ENCODE data around the gene CNEP1R1. TPM values are rescaled to one million over a fixed set of nuclear protein-coding genes. Genes with fewer than 3 reads are reported as not detected.

CNEP1R1 gene
- total and polyA plus RNA-seq, 2 experiments from 2014 or later = 13.8 to 30.3 TPM

DNA sequence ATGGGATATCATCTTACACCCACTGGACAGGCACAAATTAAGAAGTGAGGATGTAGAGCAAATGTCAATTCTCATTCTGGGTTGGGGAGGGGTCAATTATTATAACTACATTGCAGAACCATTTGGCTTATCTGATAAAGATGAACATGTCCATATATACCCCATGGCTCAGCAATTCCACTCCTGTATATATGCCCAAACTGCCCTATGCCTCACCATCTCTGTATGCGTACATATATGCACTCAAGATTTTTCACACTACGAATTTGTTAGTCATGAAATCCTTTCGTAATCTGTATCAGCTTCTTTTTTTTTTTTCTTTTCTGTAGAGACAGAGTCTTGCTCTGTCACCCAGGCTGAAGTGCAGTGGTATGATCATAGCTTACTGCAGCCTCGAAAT, 20.8 kb upstream of the CNEP1R1 start (continued):
- no peak for TF ChIP-seq NANOG (IDR thresholded peaks at IDR 0.05; ENCODE audit: borderline replicate concordance)
- no peak for TF ChIP-seq ZNF331 (CRISPR knock-in tag; IDR thresholded peaks at IDR 0.05; ENCODE audit: low read depth)
- no peak for TF ChIP-seq CREB1 (CRISPR knock-in tag; IDR thresholded peaks at IDR 0.05; ENCODE audit: low read depth)

DNA sequence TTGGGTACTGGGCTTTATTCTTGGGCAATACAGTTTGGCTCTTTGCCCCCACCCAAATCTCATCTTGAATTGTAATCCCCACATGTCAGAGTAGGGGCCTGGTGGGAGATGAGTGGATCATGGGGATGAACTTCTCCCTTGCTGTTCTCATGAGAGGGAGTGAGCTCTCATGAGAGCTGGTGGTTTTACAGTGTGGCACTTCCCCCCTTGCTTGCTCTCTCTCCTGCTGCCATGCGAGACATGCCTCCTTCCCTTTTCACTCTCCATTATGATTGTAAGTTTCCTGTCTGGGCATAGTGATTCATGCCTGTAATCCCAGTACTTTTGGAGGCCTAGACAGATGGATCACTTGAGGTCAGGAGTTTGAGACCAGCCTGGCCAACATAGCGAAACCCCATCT, 18.1 kb upstream of the CNEP1R1 start:
- Histone ChIP-seq H3K4me1 (ENCODE audit: insufficient read depth) (no peaks in the 10 kb centered on the region), H3K4me2 (no peak overlapping the region), H3K4me3 (no peak overlapping the region), H3K27me3 (ENCODE audit: insufficient read depth) (no peaks in the 10 kb centered on the region), H3K79me2 (replicated peaks; ENCODE audit: insufficient read depth) (no peaks in the 10 kb centered on the region), H3F3A (replicated peaks; ENCODE audit: low read depth) (no peaks in the 10 kb centered on the region), H3K36me3 (ENCODE audit: insufficient read depth) (no peaks in the 10 kb centered on the region), H3K9me2 (ENCODE audit: insufficient read depth) (no peaks in the 10 kb centered on the region), H2AFZ (no peak overlapping the region), H3K27ac (ENCODE audit: low read depth) (no peak overlapping the region), H4K20me1 (replicated peaks; ENCODE audit: insufficient read depth) (no peaks in the 10 kb centered on the region)
- TF ChIP-seq, protein P1, sequence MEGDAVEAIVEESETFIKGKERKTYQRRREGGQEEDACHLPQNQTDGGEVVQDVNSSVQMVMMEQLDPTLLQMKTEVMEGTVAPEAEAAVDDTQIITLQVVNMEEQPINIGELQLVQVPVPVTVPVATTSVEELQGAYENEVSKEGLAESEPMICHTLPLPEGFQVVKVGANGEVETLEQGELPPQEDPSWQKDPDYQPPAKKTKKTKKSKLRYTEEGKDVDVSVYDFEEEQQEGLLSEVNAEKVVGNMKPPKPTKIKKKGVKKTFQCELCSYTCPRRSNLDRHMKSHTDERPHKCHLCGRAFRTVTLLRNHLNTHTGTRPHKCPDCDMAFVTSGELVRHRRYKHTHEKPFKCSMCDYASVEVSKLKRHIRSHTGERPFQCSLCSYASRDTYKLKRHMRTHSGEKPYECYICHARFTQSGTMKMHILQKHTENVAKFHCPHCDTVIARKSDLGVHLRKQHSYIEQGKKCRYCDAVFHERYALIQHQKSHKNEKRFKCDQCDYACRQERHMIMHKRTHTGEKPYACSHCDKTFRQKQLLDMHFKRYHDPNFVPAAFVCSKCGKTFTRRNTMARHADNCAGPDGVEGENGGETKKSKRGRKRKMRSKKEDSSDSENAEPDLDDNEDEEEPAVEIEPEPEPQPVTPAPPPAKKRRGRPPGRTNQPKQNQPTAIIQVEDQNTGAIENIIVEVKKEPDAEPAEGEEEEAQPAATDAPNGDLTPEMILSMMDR (conservative IDR thresholded peaks at IDR 0.05; ENCODE audit: low read depth in 2 of 2) = no peak
- TF ChIP-seq, protein P2, sequence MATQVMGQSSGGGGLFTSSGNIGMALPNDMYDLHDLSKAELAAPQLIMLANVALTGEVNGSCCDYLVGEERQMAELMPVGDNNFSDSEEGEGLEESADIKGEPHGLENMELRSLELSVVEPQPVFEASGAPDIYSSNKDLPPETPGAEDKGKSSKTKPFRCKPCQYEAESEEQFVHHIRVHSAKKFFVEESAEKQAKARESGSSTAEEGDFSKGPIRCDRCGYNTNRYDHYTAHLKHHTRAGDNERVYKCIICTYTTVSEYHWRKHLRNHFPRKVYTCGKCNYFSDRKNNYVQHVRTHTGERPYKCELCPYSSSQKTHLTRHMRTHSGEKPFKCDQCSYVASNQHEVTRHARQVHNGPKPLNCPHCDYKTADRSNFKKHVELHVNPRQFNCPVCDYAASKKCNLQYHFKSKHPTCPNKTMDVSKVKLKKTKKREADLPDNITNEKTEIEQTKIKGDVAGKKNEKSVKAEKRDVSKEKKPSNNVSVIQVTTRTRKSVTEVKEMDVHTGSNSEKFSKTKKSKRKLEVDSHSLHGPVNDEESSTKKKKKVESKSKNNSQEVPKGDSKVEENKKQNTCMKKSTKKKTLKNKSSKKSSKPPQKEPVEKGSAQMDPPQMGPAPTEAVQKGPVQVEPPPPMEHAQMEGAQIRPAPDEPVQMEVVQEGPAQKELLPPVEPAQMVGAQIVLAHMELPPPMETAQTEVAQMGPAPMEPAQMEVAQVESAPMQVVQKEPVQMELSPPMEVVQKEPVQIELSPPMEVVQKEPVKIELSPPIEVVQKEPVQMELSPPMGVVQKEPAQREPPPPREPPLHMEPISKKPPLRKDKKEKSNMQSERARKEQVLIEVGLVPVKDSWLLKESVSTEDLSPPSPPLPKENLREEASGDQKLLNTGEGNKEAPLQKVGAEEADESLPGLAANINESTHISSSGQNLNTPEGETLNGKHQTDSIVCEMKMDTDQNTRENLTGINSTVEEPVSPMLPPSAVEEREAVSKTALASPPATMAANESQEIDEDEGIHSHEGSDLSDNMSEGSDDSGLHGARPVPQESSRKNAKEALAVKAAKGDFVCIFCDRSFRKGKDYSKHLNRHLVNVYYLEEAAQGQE (IDR thresholded peaks at IDR 0.05; ENCODE audit: unreplicated experiment) = no peak
- TF ChIP-seq ETS1 (IDR thresholded peaks at IDR 0.05) (no peak), ZNF331 (CRISPR knock-in tag; IDR thresholded peaks at IDR 0.05; ENCODE audit: low read depth) (no peak), EZH2phosphoT487 (IDR thresholded peaks at IDR 0.05; ENCODE audit: unreplicated experiment) (no peak), ZNF114 (CRISPR knock-in tag; IDR thresholded peaks at IDR 0.05) (no peak), CREB1 (CRISPR knock-in tag; IDR thresholded peaks at IDR 0.05; ENCODE audit: low read depth) (no peak), JUNB (IDR thresholded peaks at IDR 0.05; ENCODE audit: unreplicated experiment) (no peak), STAT1 (IDR thresholded peaks at IDR 0.05; ENCODE audit: unreplicated experiment) (no peak), EZH2 (IDR thresholded peaks at IDR 0.05; ENCODE audit: low read depth, unreplicated experiment) (no peak), POLR2AphosphoS5 (IDR thresholded peaks at IDR 0.05; ENCODE audit: low read depth) (no peak)
- TF ChIP-seq, protein P3, sequence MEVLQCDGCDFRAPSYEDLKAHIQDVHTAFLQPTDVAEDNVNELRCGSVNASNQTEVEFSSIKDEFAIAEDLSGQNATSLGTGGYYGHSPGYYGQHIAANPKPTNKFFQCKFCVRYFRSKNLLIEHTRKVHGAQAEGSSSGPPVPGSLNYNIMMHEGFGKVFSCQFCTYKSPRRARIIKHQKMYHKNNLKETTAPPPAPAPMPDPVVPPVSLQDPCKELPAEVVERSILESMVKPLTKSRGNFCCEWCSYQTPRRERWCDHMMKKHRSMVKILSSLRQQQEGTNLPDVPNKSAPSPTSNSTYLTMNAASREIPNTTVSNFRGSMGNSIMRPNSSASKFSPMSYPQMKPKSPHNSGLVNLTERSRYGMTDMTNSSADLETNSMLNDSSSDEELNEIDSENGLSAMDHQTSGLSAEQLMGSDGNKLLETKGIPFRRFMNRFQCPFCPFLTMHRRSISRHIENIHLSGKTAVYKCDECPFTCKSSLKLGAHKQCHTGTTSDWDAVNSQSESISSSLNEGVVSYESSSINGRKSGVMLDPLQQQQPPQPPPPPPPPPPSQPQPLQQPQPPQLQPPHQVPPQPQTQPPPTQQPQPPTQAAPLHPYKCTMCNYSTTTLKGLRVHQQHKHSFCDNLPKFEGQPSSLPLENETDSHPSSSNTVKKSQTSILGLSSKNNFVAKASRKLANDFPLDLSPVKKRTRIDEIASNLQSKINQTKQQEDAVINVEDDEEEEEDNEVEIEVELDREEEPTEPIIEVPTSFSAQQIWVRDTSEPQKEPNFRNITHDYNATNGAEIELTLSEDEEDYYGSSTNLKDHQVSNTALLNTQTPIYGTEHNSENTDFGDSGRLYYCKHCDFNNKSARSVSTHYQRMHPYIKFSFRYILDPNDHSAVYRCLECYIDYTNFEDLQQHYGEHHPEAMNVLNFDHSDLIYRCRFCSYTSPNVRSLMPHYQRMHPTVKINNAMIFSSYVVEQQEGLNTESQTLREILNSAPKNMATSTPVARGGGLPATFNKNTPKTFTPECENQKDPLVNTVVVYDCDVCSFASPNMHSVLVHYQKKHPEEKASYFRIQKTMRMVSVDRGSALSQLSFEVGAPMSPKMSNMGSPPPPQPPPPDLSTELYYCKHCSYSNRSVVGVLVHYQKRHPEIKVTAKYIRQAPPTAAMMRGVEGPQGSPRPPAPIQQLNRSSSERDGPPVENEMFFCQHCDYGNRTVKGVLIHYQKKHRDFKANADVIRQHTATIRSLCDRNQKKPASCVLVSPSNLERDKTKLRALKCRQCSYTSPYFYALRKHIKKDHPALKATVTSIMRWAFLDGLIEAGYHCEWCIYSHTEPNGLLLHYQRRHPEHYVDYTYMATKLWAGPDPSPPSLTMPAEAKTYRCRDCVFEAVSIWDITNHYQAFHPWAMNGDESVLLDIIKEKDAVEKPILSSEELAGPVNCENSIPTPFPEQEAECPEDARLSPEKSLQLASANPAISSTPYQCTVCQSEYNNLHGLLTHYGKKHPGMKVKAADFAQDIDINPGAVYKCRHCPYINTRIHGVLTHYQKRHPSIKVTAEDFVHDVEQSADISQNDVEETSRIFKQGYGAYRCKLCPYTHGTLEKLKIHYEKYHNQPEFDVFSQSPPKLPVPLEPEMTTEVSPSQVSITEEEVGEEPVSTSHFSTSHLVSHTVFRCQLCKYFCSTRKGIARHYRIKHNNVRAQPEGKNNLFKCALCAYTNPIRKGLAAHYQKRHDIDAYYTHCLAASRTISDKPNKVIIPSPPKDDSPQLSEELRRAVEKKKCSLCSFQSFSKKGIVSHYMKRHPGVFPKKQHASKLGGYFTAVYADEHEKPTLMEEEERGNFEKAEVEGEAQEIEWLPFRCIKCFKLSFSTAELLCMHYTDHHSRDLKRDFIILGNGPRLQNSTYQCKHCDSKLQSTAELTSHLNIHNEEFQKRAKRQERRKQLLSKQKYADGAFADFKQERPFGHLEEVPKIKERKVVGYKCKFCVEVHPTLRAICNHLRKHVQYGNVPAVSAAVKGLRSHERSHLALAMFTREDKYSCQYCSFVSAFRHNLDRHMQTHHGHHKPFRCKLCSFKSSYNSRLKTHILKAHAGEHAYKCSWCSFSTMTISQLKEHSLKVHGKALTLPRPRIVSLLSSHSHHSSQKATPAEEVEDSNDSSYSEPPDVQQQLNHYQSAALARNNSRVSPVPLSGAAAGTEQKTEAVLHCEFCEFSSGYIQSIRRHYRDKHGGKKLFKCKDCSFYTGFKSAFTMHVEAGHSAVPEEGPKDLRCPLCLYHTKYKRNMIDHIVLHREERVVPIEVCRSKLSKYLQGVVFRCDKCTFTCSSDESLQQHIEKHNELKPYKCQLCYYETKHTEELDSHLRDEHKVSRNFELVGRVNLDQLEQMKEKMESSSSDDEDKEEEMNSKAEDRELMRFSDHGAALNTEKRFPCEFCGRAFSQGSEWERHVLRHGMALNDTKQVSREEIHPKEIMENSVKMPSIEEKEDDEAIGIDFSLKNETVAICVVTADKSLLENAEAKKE (CRISPR knock-in tag; IDR thresholded peaks at IDR 0.05) = no peak
- Mint-ChIP-seq H3K27ac (peak overlapping the region; percentile 26; the same call in 1 of the 2 replicates), H3K36me3 (ENCODE audit: low read depth) (peaks cover 12% of the 10 kb centered on the region), H3K4me3 (no peak overlapping the region), H3K9me3 (peaks cover 14% of the 10 kb centered on the region), H3K4me1 (peaks cover 6% of the 10 kb centered on the region), H3K27me3 (ENCODE audit: insufficient read depth, low read depth, poor library complexity) (peaks cover 13% of the 10 kb centered on the region)
- ATAC-seq (no peak), DNase-seq (ENCODE audit: low spot score) (no peak)
